ENCODE results near the gene RAB5B.

- no peak for TF ChIP-seq POLR2A (IDR thresholded peaks at IDR 0.05; ENCODE audit: low read depth, low read length)
- TF ChIP-seq CTCF (IDR thresholded peaks at IDR 0.05 in 2 of 3, conservative IDR thresholded peaks at IDR 0.05 in 1 of 3; ENCODE audit: control insufficient read depth in 2 of 3, extremely low read depth in 1 of 3, insufficient read depth in 1 of 3, low read depth in 3 of 3, low read length in 3 of 3) = no peak
- no peak for TF ChIP-seq JUNB (IDR thresholded peaks at IDR 0.05)
- TF ChIP-seq GATAD2B (conservative IDR thresholded peaks at IDR 0.05; ENCODE audit: low read depth) = no peak
- no peak for TF ChIP-seq MEF2B (IDR thresholded peaks at IDR 0.05; ENCODE audit: partially characterized antibody, poor library complexity, severe bottlenecking)
- TF ChIP-seq HDAC2 (IDR thresholded peaks at IDR 0.05) = no peak
- no peak for TF ChIP-seq MAX (IDR thresholded peaks at IDR 0.05; ENCODE audit: low read depth, low read length)
These were observed 1.4 kb upstream of the RAB5B start for GRCh38 chr12:55972456-55972855.
